Forelimb muscle (tissue), 1 donor: ENCODE data around the gene EXOC6. TPM values are rescaled to one million over a fixed set of nuclear protein-coding genes. Genes with fewer than 3 reads are reported as not detected.

Experiments used
- DNase-seq: peaks from one replicate; pipeline ENCODE4 v3.0.0-alpha.2; 2013; ENCODE audit warnings: low read depth
- polyA plus RNA-seq: library from polyadenylated mRNA; unstranded; fragments of 120-200 nt; gene quantifications from one replicate; pipeline ENCODE4 v1.2.1, GENCODE V29; 2013; ENCODE audit not compliant: insufficient read length

The EXOC6 gene
- polyA plus RNA-seq, 1 donor: 35.4 TPM

GRCh38 chr10:93015722-93016121, 167.4 kb downstream of the EXOC6 start:
- DNase-seq: no peak

DNA sequence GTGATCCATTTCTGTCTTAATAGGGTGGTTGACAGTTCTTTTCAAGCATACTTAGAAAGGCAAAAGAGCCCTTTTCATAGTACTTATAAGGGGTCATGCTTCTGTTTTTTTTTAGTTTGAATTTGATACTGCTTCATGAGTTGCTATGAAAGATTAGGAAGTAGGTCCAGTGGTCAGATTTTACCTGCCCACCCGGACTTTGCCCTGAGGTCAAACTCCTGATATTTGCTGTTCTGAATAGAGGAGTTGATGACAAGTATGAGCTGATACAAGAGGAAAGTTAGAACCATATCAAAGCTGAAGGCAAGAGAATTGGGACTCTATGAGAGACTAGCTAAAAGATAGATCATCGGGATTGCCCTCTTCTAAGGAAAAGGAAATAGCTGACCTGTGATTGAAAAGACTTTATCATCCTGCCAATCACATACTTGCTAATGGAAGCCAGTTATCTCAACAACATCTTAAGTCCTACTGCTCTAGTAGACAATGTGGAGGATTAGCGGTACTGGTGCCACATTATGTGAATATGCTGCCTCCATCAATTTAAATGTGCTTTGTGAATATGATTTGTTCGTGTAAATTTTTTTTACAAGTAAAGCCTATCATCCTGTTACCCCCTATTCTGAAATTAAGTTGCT, 174.8 kb downstream of the EXOC6 start:
- no peak for DNase-seq

GRCh38 chr10:93026072-93026471, 177.8 kb downstream of the EXOC6 start:
- no peak for DNase-seq

DNA sequence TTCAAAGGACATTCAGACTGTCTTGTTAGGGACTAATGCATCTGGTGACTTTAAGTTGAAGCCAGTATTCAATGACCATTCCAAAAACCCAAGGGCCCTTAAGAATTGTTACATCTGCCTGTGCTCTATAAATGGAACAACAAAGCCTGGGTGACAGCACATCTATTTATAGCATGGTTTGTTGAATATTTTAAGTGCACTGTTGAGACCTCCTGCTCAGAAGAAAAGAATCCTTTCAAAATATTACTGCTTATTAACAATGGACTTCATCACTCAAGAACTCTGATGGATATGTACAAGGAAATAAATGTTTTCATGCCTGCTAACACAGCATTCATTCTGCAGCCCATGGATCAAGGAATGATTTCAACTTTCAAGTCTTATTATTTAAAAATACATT, 179.2 kb downstream of the EXOC6 start:
- DNase-seq: no peak

GRCh38 chr10:93028883-93029282, 180.6 kb downstream of the EXOC6 start:
- DNase-seq: no peak

- DNase-seq: peak; percentile 1
Observed at GRCh38 chr10:93030409-93030808, 182.1 kb downstream of the EXOC6 start.

GRCh38 chr10:93032105-93032808, 183.9 kb downstream of the EXOC6 start:
- no peak for DNase-seq

DNA sequence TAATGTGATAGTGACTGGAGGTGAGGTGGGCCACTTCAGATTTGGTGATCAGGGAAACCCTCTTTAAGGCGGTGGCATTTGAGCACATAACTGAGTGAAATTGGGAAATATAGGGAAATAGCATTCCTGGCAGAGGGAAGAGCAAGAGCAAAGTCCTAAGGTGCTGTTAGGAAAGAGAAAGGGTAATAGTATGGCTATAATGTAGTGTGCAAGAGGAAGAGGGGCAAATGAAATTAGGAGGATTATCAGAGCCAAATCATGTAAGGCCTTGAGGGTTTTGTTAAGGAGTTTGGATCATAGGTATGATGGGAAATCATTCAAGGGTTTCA, 184.5 kb downstream of the EXOC6 start:
- DNase-seq: no peak

DNA sequence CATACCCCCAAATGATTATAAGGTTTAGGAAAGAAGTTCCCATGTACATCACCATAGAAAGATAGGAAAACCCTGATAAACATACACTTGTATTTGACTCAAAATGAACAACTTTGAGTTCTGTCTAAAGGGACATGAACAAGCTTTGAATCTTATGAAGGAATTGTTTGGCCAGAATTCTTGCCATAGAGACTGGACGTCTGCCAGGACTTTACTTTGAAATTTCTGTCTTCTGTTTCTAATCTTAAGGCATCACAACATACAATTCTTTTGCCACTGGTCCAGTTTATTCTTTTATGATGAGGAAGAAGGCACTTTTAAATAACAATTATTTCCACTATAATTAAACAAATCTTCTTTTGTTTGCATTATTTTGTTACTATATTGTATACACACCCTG, 186.1 kb downstream of the EXOC6 start:
- no peak for DNase-seq

GRCh38 chr10:93039110-93039509, 190.8 kb downstream of the EXOC6 start:
- DNase-seq: no peak

GRCh38 chr10:93039721-93040120, 191.4 kb downstream of the EXOC6 start:
- DNase-seq: no peak

DNA sequence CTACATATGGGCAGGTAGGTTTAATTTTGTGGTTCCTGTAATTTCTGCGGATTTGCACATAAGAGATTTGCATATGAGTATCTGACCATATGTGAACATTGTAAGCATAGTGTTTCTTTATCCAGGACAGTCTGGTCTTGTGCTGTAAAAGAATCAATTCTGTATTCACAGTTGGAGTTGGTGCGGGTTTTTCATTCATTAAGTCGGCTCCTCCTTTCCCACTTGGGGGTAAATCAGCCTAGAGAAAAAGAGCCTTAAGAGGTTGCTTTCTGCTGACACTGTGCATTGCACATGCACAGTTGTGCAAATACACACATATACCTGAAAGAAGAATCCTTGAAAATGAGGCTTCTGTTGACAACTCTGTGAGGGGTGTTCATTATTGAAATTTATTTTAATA, 206.2 kb downstream of the EXOC6 start:
- DNase-seq: no peak

- DNase-seq: no peak
Observed at GRCh38 chr10:93058139-93058538, 209.8 kb downstream of the EXOC6 start.

DNA sequence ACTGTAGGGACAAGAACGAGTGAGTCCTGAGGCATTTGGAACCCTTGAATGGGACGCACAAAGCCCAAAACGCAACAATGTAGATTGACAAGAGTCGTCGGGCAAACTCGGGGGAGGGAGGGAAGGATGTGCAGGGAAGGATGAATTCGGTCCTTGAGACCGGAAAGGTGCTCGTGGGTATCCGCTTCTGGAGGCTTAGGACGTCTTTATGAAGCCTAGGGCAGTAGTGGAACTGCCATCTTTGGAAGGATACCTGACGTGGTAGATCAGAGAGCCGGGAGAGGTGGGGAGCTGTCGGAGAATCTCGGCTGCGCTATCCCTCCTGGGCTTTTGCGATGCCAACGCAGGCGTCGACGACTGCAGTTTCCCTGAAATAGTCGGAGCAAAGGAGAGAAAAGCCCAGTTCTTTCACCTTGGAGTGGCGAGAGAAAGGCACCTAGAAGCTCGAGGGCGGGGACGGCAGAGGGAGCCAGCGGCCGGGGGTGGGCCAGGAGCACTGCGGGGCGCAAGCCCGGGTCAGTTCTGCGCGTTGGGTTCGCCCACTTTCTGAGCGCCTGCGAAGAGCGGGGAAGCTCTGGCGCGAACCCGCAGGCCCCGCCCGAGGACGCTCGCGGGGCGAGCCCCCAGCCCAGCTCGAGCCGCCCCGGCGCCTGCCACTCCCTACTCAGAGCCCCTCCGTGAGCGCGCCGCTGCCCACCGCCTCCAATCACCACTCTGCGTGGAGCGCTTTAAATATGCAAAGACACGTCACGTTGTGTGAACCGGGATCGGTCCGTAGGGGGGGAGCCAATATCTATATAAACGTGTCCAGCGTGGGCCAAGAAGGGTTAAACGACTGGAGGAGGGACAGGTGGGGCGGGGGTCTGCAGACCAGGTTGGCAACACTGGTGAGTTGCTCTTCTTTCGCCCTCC, 211.9 kb downstream of the EXOC6 start, which contains the start of gene CYP26C1:
Gene CYP26C1, plus strand, starts transcription at position 824 of the 912 bp plus-strand sequence. CDS start 466 bp downstream, outside the sequence.
- DNase-seq: no peak

DNA sequence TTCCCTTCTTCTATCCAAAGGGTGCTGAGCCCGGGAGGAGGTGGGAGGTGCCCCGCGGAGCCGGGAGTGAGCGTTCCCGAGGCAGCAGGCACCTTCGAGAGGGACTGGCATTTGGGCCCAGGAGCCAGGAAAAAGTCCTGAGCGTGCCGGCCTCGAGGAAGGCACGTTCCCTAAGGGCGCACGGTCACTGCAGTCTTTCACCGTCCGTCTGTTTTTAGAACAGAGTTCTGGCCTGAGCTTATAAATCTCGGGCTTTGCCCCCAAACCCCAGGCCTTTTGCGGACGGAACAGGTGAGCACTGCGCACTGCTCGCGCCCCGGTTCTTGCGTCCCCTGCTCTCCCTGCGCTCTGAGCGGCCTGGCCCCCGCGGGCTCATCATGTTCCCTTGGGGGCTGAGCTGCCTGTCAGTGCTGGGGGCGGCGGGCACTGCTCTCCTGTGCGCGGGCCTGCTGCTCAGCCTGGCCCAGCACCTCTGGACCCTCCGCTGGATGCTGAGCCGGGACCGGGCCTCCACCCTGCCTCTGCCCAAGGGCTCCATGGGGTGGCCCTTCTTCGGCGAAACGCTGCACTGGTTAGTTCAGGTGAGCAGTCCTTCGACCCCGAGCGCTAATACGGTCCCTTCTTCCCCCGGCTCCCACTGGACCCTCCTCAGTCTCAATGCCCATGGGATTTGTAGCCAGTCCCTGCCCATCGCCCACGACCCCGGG, 212.7 kb downstream of the EXOC6 start:
- DNase-seq: no peak

- DNase-seq: no peak
Observed at GRCh38 chr10:93061594-93062513, 213.5 kb downstream of the EXOC6 start.

DNA sequence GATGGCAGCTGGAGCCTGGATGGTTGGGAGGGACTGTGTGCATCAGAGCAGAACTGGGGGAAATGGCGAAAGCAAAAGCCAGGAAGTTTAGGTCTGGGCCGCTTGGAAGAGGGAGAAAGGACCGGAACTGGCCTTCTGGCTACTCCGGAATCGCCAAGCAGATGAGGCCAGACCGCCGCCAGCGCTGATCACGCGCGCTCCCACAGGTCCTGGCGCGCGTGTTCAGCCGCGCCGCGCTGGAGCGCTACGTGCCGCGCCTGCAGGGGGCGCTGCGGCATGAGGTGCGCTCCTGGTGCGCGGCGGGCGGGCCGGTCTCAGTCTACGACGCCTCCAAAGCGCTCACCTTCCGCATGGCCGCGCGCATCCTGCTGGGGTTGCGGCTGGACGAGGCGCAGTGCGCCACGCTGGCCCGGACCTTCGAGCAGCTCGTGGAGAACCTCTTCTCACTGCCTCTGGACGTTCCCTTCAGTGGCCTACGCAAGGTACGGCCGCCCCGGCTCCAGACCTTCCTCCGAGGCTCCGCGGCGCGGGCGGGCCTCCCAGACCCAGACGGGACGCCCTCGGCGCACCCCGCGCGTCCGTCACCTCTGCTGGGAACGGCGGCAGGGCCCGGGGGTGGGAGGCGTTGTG, 214.3 kb downstream of the EXOC6 start:
- DNase-seq: no peak

DNA sequence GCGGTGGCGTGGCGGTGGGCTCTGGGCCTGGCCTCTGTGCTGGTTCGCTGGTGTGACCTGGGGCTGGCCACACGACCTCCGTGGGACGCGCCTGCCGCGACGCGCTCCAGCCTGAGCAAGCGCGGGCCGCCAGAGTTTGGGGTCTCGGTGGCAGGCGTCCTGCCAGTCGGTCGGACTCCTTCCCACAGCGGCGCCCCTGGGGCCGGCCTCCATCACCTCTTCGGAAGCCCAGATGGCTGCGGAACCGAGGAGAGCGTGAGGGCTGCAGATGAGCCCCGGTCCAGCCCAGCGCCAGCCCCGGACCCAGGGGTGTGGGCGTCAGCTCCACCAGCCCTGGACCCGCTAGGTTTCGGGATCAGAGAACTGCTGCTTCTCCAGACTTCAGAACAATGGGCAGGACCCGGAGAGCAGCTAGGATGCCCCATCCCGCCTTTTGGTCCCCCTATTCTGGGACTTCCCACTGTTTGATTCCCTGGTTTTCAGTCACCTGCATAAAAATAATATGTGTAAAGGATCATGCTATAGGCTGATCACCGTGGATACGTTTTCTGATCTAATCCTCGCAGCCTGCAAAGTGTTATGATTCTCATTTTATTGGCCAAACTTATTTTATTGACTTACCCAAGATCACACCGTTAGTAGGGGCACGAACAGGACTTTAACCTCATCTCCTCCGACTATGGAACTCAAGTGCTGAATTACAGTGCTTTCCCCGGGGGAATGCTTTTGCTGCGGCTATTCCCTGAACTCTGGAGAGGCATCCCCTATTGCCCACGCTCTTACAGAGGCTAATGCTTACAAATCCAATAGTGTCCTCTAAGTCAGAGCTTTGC, 215.0 kb downstream of the EXOC6 start:
- DNase-seq: no peak

DNA sequence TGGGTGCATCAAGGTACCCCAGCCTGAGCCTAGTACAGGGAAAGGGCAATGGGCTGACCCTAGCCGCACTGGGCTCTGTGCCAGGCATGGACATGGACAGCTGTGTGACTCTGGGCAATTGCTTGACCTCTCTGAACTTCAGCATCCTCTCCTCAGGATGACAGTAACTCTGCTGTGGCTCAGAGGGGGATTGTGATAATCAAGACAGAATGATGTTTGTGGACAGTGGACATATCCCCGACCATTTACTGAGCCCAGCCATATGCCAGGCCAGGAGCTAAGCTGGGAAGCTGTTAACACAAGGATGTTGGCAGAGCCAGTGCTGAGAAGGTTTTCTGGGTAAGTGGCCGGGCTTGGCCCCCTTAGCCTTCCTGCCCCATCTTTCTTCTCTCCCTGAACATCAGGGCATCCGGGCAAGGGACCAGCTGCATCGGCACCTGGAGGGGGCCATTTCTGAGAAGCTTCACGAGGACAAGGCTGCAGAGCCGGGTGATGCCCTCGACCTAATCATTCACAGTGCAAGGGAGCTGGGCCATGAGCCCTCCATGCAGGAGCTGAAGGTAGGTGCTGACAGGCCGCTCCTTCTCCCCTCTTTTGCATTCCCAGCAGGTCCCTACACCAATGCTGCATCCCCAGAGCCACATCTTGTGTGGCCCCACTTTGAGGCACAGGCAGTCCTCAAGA, 215.8 kb downstream of the EXOC6 start:
- no peak for DNase-seq
